Dedifferentiated amniotic fluid mesenchymal stem cell (primary cell): ENCODE measurements around the gene TM7SF3.

Experiments used
- DNase-seq: peaks from one replicate; pipeline ENCODE4 v3.0.0-alpha.2; 2016; ENCODE audit errors: extremely low spot score

The TM7SF3 gene

DNA sequence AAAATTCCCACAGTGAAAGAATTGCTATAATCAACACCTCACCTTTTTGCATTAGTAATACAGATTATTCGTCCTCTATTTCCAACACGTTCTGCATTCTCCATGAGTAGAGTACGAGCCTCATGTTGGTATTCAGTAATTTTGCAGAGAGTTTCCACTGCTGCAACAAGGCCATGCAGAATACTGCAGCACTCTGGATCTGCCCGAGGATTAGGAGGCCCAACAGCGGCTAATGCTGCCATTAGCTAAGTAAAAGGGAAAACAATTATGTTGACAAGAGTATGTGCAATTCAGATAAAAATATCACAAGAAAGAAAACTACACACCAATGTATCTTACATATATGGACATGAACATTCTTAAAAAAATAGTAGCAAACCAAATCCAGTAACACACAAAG lies 85.5 kb downstream of the TM7SF3 start:
- no peak for DNase-seq
